WTC11 (cell line): ENCODE data around the gene TH.
"Not testable (repeated sequence)": the region's sequence is repeated elsewhere in the genome, so short reads cannot be mapped to it uniquely, and the experiment has no call there.

Experiments used
- EMX1 ChIP-seq: fragments of 250-450 bp; sonication (Bioruptor Pico); IDR thresholded peaks from 2 replicates; pipeline ENCODE4 v1.8.0; 2021; ENCODE audit warnings: mild to moderate bottlenecking
- FOXJ3 ChIP-seq: sonication (generic); formaldehyde crosslinking; IDR thresholded peaks from 2 replicates; pipeline ENCODE4 v1.9.0; 2021; ENCODE audit warnings: missing genetic modification reagents, mild to moderate bottlenecking, borderline replicate concordance

GRCh38 chr11:2178055-2178773 lies 6.6 kb upstream of the TH start:
- not testable (repeated sequence) for TF ChIP-seq EMX1, FOXJ3 (CRISPR knock-in tag)
